Natural killer cell (primary cell): ENCODE data around the gene CEP89. TPM values are rescaled to one million over a fixed set of nuclear protein-coding genes. Genes with fewer than 3 reads are reported as not detected.
"Not testable (repeated sequence)": the region's sequence is repeated elsewhere in the genome, so short reads cannot be mapped to it uniquely, and the experiment has no call there.

ENCODE experiments used
- ATAC-seq, 3 donors: fragments of 150-1000 bp in 2 of 3; fragments of 200-7000 bp in 1 of 3; cut with Tn5 transposase; 1 replicate in 1 of 3; 2 replicates in 2 of 3; pipeline ENCODE4 v1.10.0; 2021; ENCODE audit warnings: mild to moderate bottlenecking in 2 of 3, moderate library complexity in 2 of 3
- DNase-seq, 2 donors: peaks; one replicate each; pipeline versions ENCODE4 v3.0.0 to v3.0.0-alpha.2; 2013 to 2021; ENCODE audit warnings: mixed read lengths in 1 of 2
- H3K27ac ChIP-seq: one replicate; pipeline ENCODE4 v1.5.1; 2013; ENCODE audit warnings: mild to moderate bottlenecking, low read length
- H3K27me3 ChIP-seq: one replicate; pipeline ENCODE4 v1.6.1; 2013; ENCODE audit warnings: low read length; ENCODE audit not compliant: control insufficient read depth, insufficient read depth
- H3K36me3 ChIP-seq: one replicate; pipeline ENCODE4 v1.6.1; 2013; ENCODE audit warnings: low read length; ENCODE audit not compliant: control insufficient read depth, insufficient read depth
- H3K4me1 ChIP-seq: one replicate; pipeline ENCODE4 v1.6.1; 2013; ENCODE audit warnings: low read length; ENCODE audit not compliant: control insufficient read depth, insufficient read depth
- H3K4me3 ChIP-seq: one replicate; pipeline ENCODE4 v1.5.1; 2013; ENCODE audit warnings: low read length
- H3K9me3 ChIP-seq: one replicate; pipeline ENCODE4 v1.6.1; 2013; ENCODE audit warnings: low read length; ENCODE audit not compliant: control insufficient read depth, insufficient read depth
- H3K27ac Mint-ChIP-seq, 2 donors: one replicate each; pipeline ENCODE4 v1.8.0; 2022; ENCODE audit warnings: mild to moderate bottlenecking in 2 of 2, mixed read lengths in 2 of 2, moderate library complexity in 1 of 2
- H3K27me3 Mint-ChIP-seq, 2 donors: one replicate each; pipeline ENCODE4 v1.8.0; 2022; ENCODE audit warnings: low read depth in 2 of 2, mixed read lengths in 2 of 2
- H3K36me3 Mint-ChIP-seq: one replicate; pipeline ENCODE4 v1.8.0; 2022; ENCODE audit warnings: mixed read lengths
- H3K4me1 Mint-ChIP-seq, 2 donors: one replicate each; pipeline ENCODE4 v1.8.0; 2022; ENCODE audit warnings: mixed read lengths in 2 of 2
- H3K4me3 Mint-ChIP-seq: one replicate; pipeline ENCODE4 v1.8.0; 2022; ENCODE audit warnings: mild to moderate bottlenecking, moderate library complexity, mixed read lengths
- H3K9me3 Mint-ChIP-seq, 2 donors: one replicate each; pipeline ENCODE4 v1.8.0; 2022; ENCODE audit warnings: mixed read lengths in 2 of 2
- CTCF ChIP-seq: fragments of 200-600 bp; IDR thresholded peaks from one replicate; pipeline ENCODE4 v1.8.0; 2022; ENCODE audit warnings: antibody characterized with exemption
- WGBS: methylation state at CpG from one replicate; pipeline ENCODE4 v1.1.7; 2013; ENCODE audit warnings: missing lambda C conversion rate; ENCODE audit not compliant: insufficient coverage; 5-methylcytosine and 5-hydroxymethylcytosine counted together
- intact Hi-C: fragments of 100-400 bp; cut with micrococcal nuclease; formaldehyde crosslinking; loops from one replicate; pipeline ENCODE4 v1.14.2; 2022
- total RNA-seq, 4 donors: library from RNA; stranded (reverse); fragments of 120-200 nt in 1 of 4; gene quantifications; one replicate each; pipeline versions ENCODE4 v1.2.3 to v1.2.4, GENCODE V29; 2013 to 2022

CEP89 gene
- total RNA-seq, 3 donors from 2014 or later (not counting 1 experiment from before 2014, with no cell fraction given): 7.6 to 12.0 (median 10.3) TPM

- Histone ChIP-seq H3K27ac (no peak overlapping the region), H3K4me1 (no peaks in the 10 kb centered on the region), H3K27me3 (no peaks in the 10 kb centered on the region), H3K9me3 (no peaks in the 10 kb centered on the region), H3K36me3 (no peaks in the 10 kb centered on the region), H3K4me3 (no peak overlapping the region)
- ATAC-seq (no peak), DNase-seq (no peak)
- no peaks in the 10 kb centered on the region for H3K9me3 Mint-ChIP-seq
- no peaks in the 10 kb centered on the region for H3K36me3 Mint-ChIP-seq
- no peak overlapping the region for H3K4me3 Mint-ChIP-seq
- intact Hi-C loops: no loop called here
- no peak for TF ChIP-seq CTCF
- H3K27ac Mint-ChIP-seq: no peak overlapping the region
- H3K27me3 Mint-ChIP-seq: peaks cover 9 to 17% of the 10 kb centered on the region in 2 donors
- 89% methylated on average over 14 of the region's 14 CpGs for WGBS
- peaks cover 5% of the 10 kb centered on the region in 2 donors for H3K4me1 Mint-ChIP-seq
These were observed 26.1 kb upstream of the CEP89 start for GRCh38 chr19:32997716-32998355.

GRCh38 chr19:32997061-32997464 lies 25.3 kb upstream of the CEP89 start:
- H3K27me3 ChIP-seq, ATAC-seq, H3K27ac Mint-ChIP-seq, H3K36me3 Mint-ChIP-seq, H3K4me1 ChIP-seq, H3K9me3 ChIP-seq, H3K27ac ChIP-seq, intact Hi-C loops, H3K4me3 Mint-ChIP-seq, DNase-seq, H3K4me1 Mint-ChIP-seq, H3K36me3 ChIP-seq, H3K9me3 Mint-ChIP-seq, H3K4me3 ChIP-seq: not testable (repeated sequence)
- H3K27me3 Mint-ChIP-seq: peaks cover 9 to 17% of the 10 kb centered on the region in 2 donors
- WGBS: 89% methylated on average over 6 of the region's 7 CpGs

GRCh38 chr19:32995966-32996365 lies 24.2 kb upstream of the CEP89 start:
- H3K27me3 ChIP-seq, H3K36me3 ChIP-seq, intact Hi-C loops, H3K4me3 ChIP-seq, H3K4me1 ChIP-seq, H3K36me3 Mint-ChIP-seq, ATAC-seq, H3K9me3 Mint-ChIP-seq, H3K27ac Mint-ChIP-seq, H3K27ac ChIP-seq, H3K4me1 Mint-ChIP-seq, H3K4me3 Mint-ChIP-seq, H3K9me3 ChIP-seq, DNase-seq: not testable (repeated sequence)
- WGBS: 91% methylated on average over 17 of the region's 17 CpGs
- H3K27me3 Mint-ChIP-seq: peaks cover 9 to 17% of the 10 kb centered on the region in 2 donors

GRCh38 chr19:32988724-32989123 lies 17.0 kb upstream of the CEP89 start:
- intact Hi-C loops: no loop called here
- Mint-ChIP-seq H3K4me3 (no peak overlapping the region), H3K9me3 (no peaks in the 10 kb centered on the region), H3K27ac (no peak overlapping the region), H3K36me3 (no peaks in the 10 kb centered on the region), H3K27me3 (no peaks in the 10 kb centered on the region), H3K4me1 (no peaks in the 10 kb centered on the region)
- Histone ChIP-seq H3K36me3 (no peaks in the 10 kb centered on the region), H3K27me3 (no peaks in the 10 kb centered on the region), H3K4me3 (no peak overlapping the region), H3K9me3 (no peaks in the 10 kb centered on the region), H3K27ac (no peak overlapping the region), H3K4me1 (no peaks in the 10 kb centered on the region)
- DNase-seq: no peak
- 79% methylated on average over 5 of the region's 5 CpGs for WGBS
- ATAC-seq: no peak
- no peak for TF ChIP-seq CTCF

- not testable (repeated sequence) for H3K36me3 Mint-ChIP-seq
- 95% methylated on average over 5 of the region's 5 CpGs for WGBS
These were observed 16.5 kb upstream of the CEP89 start for GRCh38 chr19:32988254-32988653.

GRCh38 chr19:32982488-32982887 lies 10.7 kb upstream of the CEP89 start:
- H3K27me3 Mint-ChIP-seq, H3K27me3 ChIP-seq, H3K4me1 Mint-ChIP-seq, H3K9me3 Mint-ChIP-seq, DNase-seq, H3K36me3 ChIP-seq, H3K9me3 ChIP-seq, H3K4me1 ChIP-seq, H3K27ac Mint-ChIP-seq, H3K4me3 Mint-ChIP-seq, H3K36me3 Mint-ChIP-seq, ATAC-seq, H3K27ac ChIP-seq, H3K4me3 ChIP-seq, intact Hi-C loops: not testable (repeated sequence)
- 96% methylated on average over 5 of the region's 6 CpGs for WGBS

More at GRCh38 chr19:32988254-32988653, 16.5 kb upstream of the CEP89 start:
- H3K27me3 ChIP-seq, H3K9me3 Mint-ChIP-seq, H3K4me1 Mint-ChIP-seq, ATAC-seq, intact Hi-C loops, H3K27ac ChIP-seq, H3K27ac Mint-ChIP-seq, H3K4me1 ChIP-seq, H3K9me3 ChIP-seq, H3K4me3 Mint-ChIP-seq, DNase-seq, H3K4me3 ChIP-seq, H3K36me3 ChIP-seq, H3K27me3 Mint-ChIP-seq: not testable (repeated sequence)

GRCh38 chr19:32979807-32980206 lies 8.0 kb upstream of the CEP89 start:
- not testable (repeated sequence) for H3K27me3 Mint-ChIP-seq, H3K27me3 ChIP-seq, H3K4me3 Mint-ChIP-seq, H3K4me3 ChIP-seq, H3K9me3 Mint-ChIP-seq, H3K9me3 ChIP-seq, DNase-seq, H3K36me3 ChIP-seq, H3K4me1 Mint-ChIP-seq, H3K27ac Mint-ChIP-seq, H3K36me3 Mint-ChIP-seq, ATAC-seq, H3K4me1 ChIP-seq, H3K27ac ChIP-seq
- intact Hi-C loops: loop anchor here (10.0 kb wide), 1 partner anchor 145 kb away; no protein-coding TSS in a partner anchor
- WGBS: 98% methylated on average over 4 of the region's 7 CpGs
